HCT116 (cell line): ENCODE measurements around the gene METTL22. TPM values are rescaled to one million over a fixed set of nuclear protein-coding genes. Genes with fewer than 3 reads are reported as not detected.

Source experiments
- ATAC-seq: fragments of 200-7000 bp; cut with Tn5 transposase; 2 replicates; pipeline ENCODE4 v1.9.1; 2020; ENCODE audit warnings: mild to moderate bottlenecking, moderate library complexity
- BruUV-seq: library from RNA; stranded (reverse); fragments of 400-500 nt; replicated peaks from 2 replicates; lab custom pipeline; 2021; lab: Mats Ljungman, UMichigan
- CTCF ChIA-PET: fragments of 300-600 bp; sonication (Branson Sonifier 250); formaldehyde crosslinking; loops from one replicate; lab custom pipeline; 2021; ENCODE audit warnings: antibody characterized with exemption; lab: Charles Lee
- POLR2A ChIA-PET: fragments of 300-600, 350-600 bp; sonication (Branson Sonifier 250); formaldehyde crosslinking; loops from one replicate; lab custom pipeline; 2021; ENCODE audit warnings: antibody characterized with exemption; lab: Charles Lee
- RAD21 ChIA-PET, 2 experiments: fragments of 300-600 bp; sonication (Branson Sonifier 250); formaldehyde crosslinking; loops; one replicate each; lab custom pipeline; 2023; ENCODE audit warnings: low total read pairs in 2 of 2; ENCODE audit not compliant: uncharacterized antibody in 2 of 2, unreplicated experiment in 2 of 2, low non-redundant PET in 1 of 2; lab: Charles Lee
- DNase-seq: peaks from one replicate; pipeline ENCODE4 v3.0.0-alpha.2; 2010; ENCODE audit warnings: low read depth, low spot score
- H2AFZ ChIP-seq: fragments of 200-600 bp; shearing (Covaris generic), sonication (generic); 2 replicates; pipeline ENCODE4 v1.6.1; 2017; ENCODE audit warnings: low read depth, mixed run types, mixed read lengths, antibody characterized with exemption, low read length; ENCODE audit not compliant: poor library complexity, severe bottlenecking
- H3K27ac ChIP-seq: 2 replicates; pipeline ENCODE4 v1.5.1; 2012; ENCODE audit warnings: low read depth, low read length
- H3K27me3 ChIP-seq: fragments of 200-600 bp; sonication (generic); 2 replicates; pipeline ENCODE4 v1.6.1; 2016; ENCODE audit warnings: mixed run types, low read length, mixed read lengths; ENCODE audit not compliant: insufficient read depth
- H3K36me3 ChIP-seq, 2 experiments: fragments of 200-500 bp in 1 of 2; fragments of 200-600 bp in 1 of 2; sonication (Bioruptor generic) in 1 of 2; sonication (generic) in 1 of 2; 2 replicates each; pipeline versions ENCODE4 v1.5.1 to v1.6.1; 2014 to 2016; ENCODE audit warnings: low read length in 2 of 2, inconsistent platforms in 1 of 2, mixed read lengths in 1 of 2, mixed run types in 1 of 2; ENCODE audit not compliant: insufficient read depth in 2 of 2, control insufficient read depth in 1 of 2
- H3K4me1 ChIP-seq, 2 experiments: fragments of 200-600 bp in 1 of 2; sonication (generic) in 1 of 2; 2 replicates each; pipeline versions ENCODE4 v1.5.1 to v1.6.1; 2012 to 2017; ENCODE audit warnings: low read length in 2 of 2, inconsistent platforms in 1 of 2, mild to moderate bottlenecking in 1 of 2, mixed read lengths in 1 of 2, mixed run types in 1 of 2, moderate library complexity in 1 of 2; ENCODE audit not compliant: insufficient read depth in 2 of 2, control insufficient read depth in 1 of 2
- H3K4me2 ChIP-seq: fragments of 200-600 bp; sonication (generic); 2 replicates; pipeline ENCODE4 v1.6.1; 2017; ENCODE audit warnings: mixed run types, low read length, mixed read lengths
- H3K4me3 ChIP-seq, 2 experiments: fragments of 200-600 bp in 1 of 2; sonication (generic) in 1 of 2; replicated peaks in 1 of 2; 2 replicates each; pipeline ENCODE4 v1.5.1; 2011 to 2016; ENCODE audit warnings: low read length in 2 of 2, control low read depth in 1 of 2, low read depth in 1 of 2, mild to moderate bottlenecking in 1 of 2, mixed read lengths in 1 of 2, mixed run types in 1 of 2
- H3K79me2 ChIP-seq: fragments of 200-600 bp; sonication (generic); 2 replicates; pipeline ENCODE4 v1.6.1; 2017; ENCODE audit warnings: mild to moderate bottlenecking, mixed run types, low read length, moderate library complexity, mixed read lengths; ENCODE audit not compliant: insufficient read depth
- H3K9ac ChIP-seq: fragments of 200-600 bp; sonication (generic); 2 replicates; pipeline ENCODE4 v1.6.1; 2016; ENCODE audit warnings: low read length, mixed read lengths
- H3K9me2 ChIP-seq: fragments of 200-600 bp; sonication (generic), shearing (Covaris generic); 2 replicates; pipeline ENCODE4 v1.6.1; 2017; ENCODE audit warnings: mixed run types, mild to moderate bottlenecking, moderate library complexity; ENCODE audit not compliant: insufficient read depth
- H3K9me3 ChIP-seq, 2 experiments: fragments of 200-500 bp in 1 of 2; fragments of 200-600 bp in 1 of 2; sonication (Bioruptor generic) in 1 of 2; sonication (generic) in 1 of 2; 2 replicates each; pipeline ENCODE4 v1.6.1; 2014 to 2017; ENCODE audit warnings: low read length in 2 of 2, mixed read lengths in 2 of 2, inconsistent platforms in 1 of 2, low read depth in 1 of 2, mild to moderate bottlenecking in 1 of 2, mixed run types in 1 of 2, moderate library complexity in 1 of 2; ENCODE audit not compliant: control insufficient read depth in 1 of 2, insufficient read depth in 1 of 2
- H4K20me1 ChIP-seq: fragments of 200-600 bp; sonication (generic), shearing (Covaris generic); 2 replicates; pipeline ENCODE4 v1.6.1; 2017; ENCODE audit warnings: mixed run types, mild to moderate bottlenecking, moderate library complexity; ENCODE audit not compliant: insufficient read depth
- ATF3 ChIP-seq: IDR thresholded peaks from 2 replicates; pipeline ENCODE4 v1.6.1; 2012
- CEBPB ChIP-seq: IDR thresholded peaks from 2 replicates; pipeline ENCODE4 v1.6.1; 2012; ENCODE audit warnings: low read depth
- CTCF ChIP-seq, 3 experiments: fragments of 200-600 bp in 1 of 3; sonication (generic) in 1 of 3; IDR thresholded peaks in 2 of 3; conservative IDR thresholded peaks in 1 of 3; 2 replicates each; pipeline ENCODE4 v1.5.1; 2012 to 2017; ENCODE audit warnings: low read depth in 2 of 3, low read length in 2 of 3, antibody characterized with exemption in 1 of 3, borderline replicate concordance in 1 of 3, control low read depth in 1 of 3, mild to moderate bottlenecking in 1 of 3, mixed read lengths in 1 of 3, mixed run types in 1 of 3, moderate library complexity in 1 of 3; ENCODE audit not compliant: insufficient read depth in 1 of 3
- EGR1 ChIP-seq: IDR thresholded peaks from 2 replicates; pipeline ENCODE4 v1.6.1; 2012; ENCODE audit warnings: low read depth
- EZH2 ChIP-seq: fragments of 200-600 bp; sonication (generic); IDR thresholded peaks from 2 replicates; pipeline ENCODE4 v1.6.1; 2017; ENCODE audit warnings: antibody characterized with exemption, mixed run types
- JUND ChIP-seq: IDR thresholded peaks from 2 replicates; pipeline ENCODE4 v1.6.1; 2012
- POLR2A ChIP-seq: IDR thresholded peaks from 2 replicates; pipeline ENCODE4 v1.7.0; 2011; ENCODE audit warnings: borderline replicate concordance; ENCODE audit not compliant: insufficient read depth, insufficient read length; ENCODE audit errors: extremely low read depth
- REST ChIP-seq: IDR thresholded peaks from 2 replicates; pipeline ENCODE4 v1.6.1; 2012; ENCODE audit warnings: low read depth
- SIN3A ChIP-seq: IDR thresholded peaks from 2 replicates; pipeline ENCODE4 v1.6.1; 2012; ENCODE audit warnings: low read depth
- SP1 ChIP-seq: IDR thresholded peaks from 2 replicates; pipeline ENCODE4 v1.6.1; 2012; ENCODE audit warnings: low read depth
- SRF ChIP-seq: IDR thresholded peaks from 2 replicates; pipeline ENCODE4 v1.6.1; 2012; ENCODE audit warnings: low read depth
- TCF7L2 ChIP-seq: IDR thresholded peaks from 2 replicates; pipeline ENCODE4 v1.7.0; 2011; ENCODE audit warnings: borderline replicate concordance, inconsistent platforms; ENCODE audit not compliant: insufficient read depth, insufficient read length; ENCODE audit errors: extremely low read depth
- YY1 ChIP-seq: IDR thresholded peaks from 2 replicates; pipeline ENCODE4 v1.6.1; 2011; ENCODE audit warnings: low read length, low read depth, moderate library complexity, mild to moderate bottlenecking; ENCODE audit not compliant: insufficient replicate concordance; ENCODE audit errors: extremely low read depth
- ZBTB33 ChIP-seq: IDR thresholded peaks from 2 replicates; pipeline ENCODE4 v1.6.1; 2011; ENCODE audit warnings: mild to moderate bottlenecking, low read length, moderate library complexity; ENCODE audit not compliant: insufficient replicate concordance; ENCODE audit errors: extremely low read depth
- ZFX ChIP-seq: fragments of 450-650 bp; IDR thresholded peaks from 2 replicates; pipeline ENCODE4 v1.6.1; 2017
- ZNF274 ChIP-seq: fragments of 200-500 bp; sonication (Bioruptor generic); IDR thresholded peaks from 2 replicates; pipeline ENCODE4 v1.6.1; 2014; ENCODE audit warnings: mild to moderate bottlenecking, low read depth, low read length, inconsistent platforms
- intact Hi-C: fragments of 100-400 bp; cut with micrococcal nuclease; formaldehyde crosslinking; loops from 2 replicates; pipeline ENCODE4 v1.10.0; 2022
- total RNA-seq: library from RNA; stranded (reverse); gene quantifications from one replicate; pipeline ENCODE4 v1.2.1, GENCODE V29; 2021; ENCODE audit not compliant: unreplicated experiment

METTL22 gene
- total RNA-seq, 1 experiment from 2014 or later = 33.3 TPM

- Histone ChIP-seq H3K36me3 (no peaks in the 10 kb centered on the region), H3K4me2 (0 out of 2 replicates have a peak overlapping the region, but pooled peaks have one; percentile 19), H3K9me3 (no peaks in the 10 kb centered on the region; a peak in 1 of 4 replicates), H4K20me1 (no peaks in the 10 kb centered on the region), H3K9ac (no peak overlapping the region), H2AFZ (no peak overlapping the region), H3K79me2 (no peaks in the 10 kb centered on the region), H3K9me2 (no peaks in the 10 kb centered on the region), H3K4me1 (peaks cover 8 to 43% of the 10 kb centered on the region in 2 experiments; a peak in 3 of 4 replicates), H3K4me3 (no peak overlapping the region), H3K27ac (no peak overlapping the region), H3K27me3 (no peaks in the 10 kb centered on the region)
- ChIA-PET RAD21 (no interaction called here), CTCF (no interaction called here), POLR2A (no interaction called here)
- DNase-seq (no peak), ATAC-seq (no peak)
- intact Hi-C loops = no loop called here
- no peak for TF ChIP-seq EGR1
- no peak for TF ChIP-seq YY1
- TF ChIP-seq ZBTB33 = no peak
- TF ChIP-seq ZNF274 = no peak
- TF ChIP-seq TCF7L2 = no peak
- TF ChIP-seq POLR2A = no peak
- TF ChIP-seq ZFX = no peak
- TF ChIP-seq JUND = no peak
- no peak for TF ChIP-seq CTCF (IDR thresholded peaks at IDR 0.05 in 2 of 3, conservative IDR thresholded peaks at IDR 0.05 in 1 of 3; ENCODE audit: borderline replicate concordance in 1 of 3, insufficient read depth in 1 of 3, low read depth in 2 of 3, low read length in 2 of 3)
- no peak for TF ChIP-seq SIN3A
- TF ChIP-seq ATF3 = no peak
- no peak for TF ChIP-seq CEBPB
- TF ChIP-seq REST = no peak
- TF ChIP-seq SRF = no peak
- TF ChIP-seq EZH2 = no peak
- no peak for TF ChIP-seq SP1
- no TSS peak for BruUV-seq
Measured at GRCh38 chr16:8676737-8677375, 55.4 kb downstream of the METTL22 start.
